ENCODE results near the gene ZRANB3. TPM values are rescaled to one million over a fixed set of nuclear protein-coding genes. Genes with fewer than 3 reads are reported as not detected.
"Not testable (repeated sequence)": the region's sequence is repeated elsewhere in the genome, so short reads cannot be mapped to it uniquely, and the experiment has no call there.

Gene ZRANB3
- total RNA-seq, 1 experiment from 2014 or later, result 19.8 TPM

GRCh38 chr2:135113322-135113721 is 417.7 kb downstream of the ZRANB3 start:
- in situ Hi-C loops (cut with HindIII; ENCODE audit: low sequenced_read_pairs), result no loop called here
- DNase-seq (ENCODE audit: low spot score), result no peak

DNA sequence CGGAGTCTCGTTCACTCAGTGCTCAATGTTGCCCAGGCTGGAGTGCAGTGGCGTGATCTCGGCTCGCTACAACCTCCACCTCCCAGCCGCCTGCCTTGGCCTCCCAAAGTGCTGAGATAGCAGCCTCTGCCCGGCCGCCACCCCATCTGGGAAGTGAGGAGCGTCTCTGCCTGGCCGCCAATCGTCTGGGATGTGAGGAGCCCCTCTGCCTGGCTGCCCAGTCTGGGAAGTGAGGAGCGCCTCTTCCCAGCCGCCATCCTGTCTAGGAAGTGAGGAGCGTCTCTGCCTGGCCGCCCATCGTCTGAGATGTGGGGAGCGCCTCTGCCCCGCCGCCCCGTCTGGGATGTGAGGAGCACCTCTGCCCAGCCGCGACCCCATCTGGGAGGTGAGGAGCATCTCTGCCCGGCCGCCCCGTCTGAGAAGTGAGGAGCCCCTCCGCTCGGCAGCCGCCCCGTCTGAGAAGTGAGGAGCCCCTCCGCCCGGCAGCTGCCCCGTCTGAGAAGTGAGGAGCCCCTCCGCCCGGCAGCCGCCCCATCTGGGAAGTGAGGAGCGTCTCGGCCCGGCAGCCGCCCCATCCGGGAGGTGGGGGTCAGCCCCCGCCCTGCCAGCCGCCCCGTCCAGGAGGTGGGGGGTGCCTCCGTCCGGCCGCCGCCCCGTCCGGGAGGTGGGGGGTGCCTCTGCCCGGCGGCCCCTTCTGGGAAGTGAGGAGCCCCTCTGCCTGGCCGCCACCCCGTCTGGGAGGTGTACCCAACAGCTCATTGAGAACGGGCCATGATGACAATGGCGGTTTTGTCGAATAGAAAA is 425.3 kb downstream of the ZRANB3 start:
- DNase-seq (ENCODE audit: low spot score); in situ Hi-C loops (cut with HindIII; ENCODE audit: low sequenced_read_pairs): not testable (repeated sequence)

DNA sequence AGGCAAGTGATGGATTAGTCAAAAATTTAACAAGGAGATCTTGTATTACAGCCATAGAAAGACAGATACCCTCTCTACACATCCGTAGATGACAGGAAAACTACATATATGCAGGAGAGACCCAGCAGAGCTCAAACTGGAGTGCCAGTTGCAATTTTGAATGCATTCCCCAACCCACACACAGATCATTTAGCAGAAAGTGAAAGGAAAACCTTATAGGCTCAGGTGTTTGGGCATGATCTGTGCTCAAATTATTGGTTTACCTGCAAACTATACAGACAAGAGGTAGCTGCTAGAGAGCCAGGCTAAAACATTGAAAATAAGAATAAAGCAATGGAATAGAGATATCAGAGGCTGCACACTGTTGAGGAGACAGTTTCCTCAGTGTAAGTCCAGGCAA is 427.2 kb downstream of the ZRANB3 start:
- in situ Hi-C loops (cut with HindIII; ENCODE audit: low sequenced_read_pairs), result no loop called here
- no peak for DNase-seq (ENCODE audit: low spot score)

GRCh38 chr2:135099802-135100483 is 431.1 kb downstream of the ZRANB3 start:
- DNase-seq (ENCODE audit: low spot score), result no peak
- in situ Hi-C loops (cut with HindIII; ENCODE audit: low sequenced_read_pairs), result no loop called here

DNA sequence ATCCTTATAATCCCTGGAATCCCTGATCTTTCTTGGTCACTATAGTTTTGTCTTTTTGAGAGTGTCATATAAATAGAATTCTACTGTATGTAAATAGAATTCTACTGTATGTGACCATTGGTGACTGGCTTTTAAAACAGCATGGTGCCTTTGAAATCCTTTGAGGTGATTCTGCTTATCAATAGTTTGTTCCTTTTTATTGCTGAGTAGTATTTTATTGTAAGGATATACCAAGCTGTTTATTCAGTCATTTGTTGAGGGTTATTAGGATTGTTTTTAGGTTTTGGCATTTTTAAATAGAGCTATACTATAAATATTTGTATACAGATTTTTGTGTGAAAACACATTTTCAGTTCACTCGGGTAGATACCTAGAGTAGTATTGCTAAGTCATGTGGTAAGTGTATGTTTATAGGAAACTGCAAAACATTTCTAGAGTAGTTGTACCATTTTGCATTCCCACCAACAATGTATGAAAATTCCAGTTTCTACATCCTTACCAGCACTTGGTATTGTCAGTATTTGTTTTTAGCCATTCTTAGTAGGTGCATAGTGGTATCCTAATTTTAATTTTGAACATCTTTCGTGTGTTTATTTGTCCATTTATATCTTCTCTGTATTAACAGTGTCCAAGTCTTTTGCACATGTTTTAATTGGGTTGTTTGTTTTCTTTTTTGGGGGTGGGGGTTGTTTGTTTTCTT is 433.3 kb downstream of the ZRANB3 start:
- DNase-seq (ENCODE audit: low spot score), result no peak
- in situ Hi-C loops (cut with HindIII; ENCODE audit: low sequenced_read_pairs), result no loop called here

GRCh38 chr2:135096665-135097446 is 434.2 kb downstream of the ZRANB3 start:
- in situ Hi-C loops (cut with HindIII; ENCODE audit: low sequenced_read_pairs), result no loop called here
- DNase-seq (ENCODE audit: low spot score), result no peak

DNA sequence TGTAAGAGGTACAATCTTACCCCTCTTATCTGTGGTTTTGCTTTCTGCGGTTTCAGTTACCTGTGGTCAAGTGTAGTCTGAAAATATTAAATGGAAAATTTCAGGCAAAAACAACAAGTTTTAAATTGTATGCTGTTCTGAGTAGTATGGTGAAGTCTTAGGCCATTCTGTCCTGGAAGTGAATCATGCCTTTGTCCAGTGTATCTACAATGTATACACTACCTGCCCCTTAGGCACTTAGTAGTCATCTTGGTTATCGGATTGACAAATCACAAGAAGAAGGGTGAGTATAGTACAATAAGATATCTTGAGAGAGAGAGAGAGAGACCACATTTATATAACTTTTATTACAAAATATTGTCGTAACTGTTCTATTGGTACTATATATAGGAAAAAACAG is 435.4 kb downstream of the ZRANB3 start:
- DNase-seq (ENCODE audit: low spot score), result no peak
- in situ Hi-C loops (cut with HindIII; ENCODE audit: low sequenced_read_pairs), result no loop called here

GRCh38 chr2:135094508-135094907 is 436.5 kb downstream of the ZRANB3 start:
- in situ Hi-C loops (cut with HindIII; ENCODE audit: low sequenced_read_pairs), result no loop called here
- no peak for DNase-seq (ENCODE audit: low spot score)

DNA sequence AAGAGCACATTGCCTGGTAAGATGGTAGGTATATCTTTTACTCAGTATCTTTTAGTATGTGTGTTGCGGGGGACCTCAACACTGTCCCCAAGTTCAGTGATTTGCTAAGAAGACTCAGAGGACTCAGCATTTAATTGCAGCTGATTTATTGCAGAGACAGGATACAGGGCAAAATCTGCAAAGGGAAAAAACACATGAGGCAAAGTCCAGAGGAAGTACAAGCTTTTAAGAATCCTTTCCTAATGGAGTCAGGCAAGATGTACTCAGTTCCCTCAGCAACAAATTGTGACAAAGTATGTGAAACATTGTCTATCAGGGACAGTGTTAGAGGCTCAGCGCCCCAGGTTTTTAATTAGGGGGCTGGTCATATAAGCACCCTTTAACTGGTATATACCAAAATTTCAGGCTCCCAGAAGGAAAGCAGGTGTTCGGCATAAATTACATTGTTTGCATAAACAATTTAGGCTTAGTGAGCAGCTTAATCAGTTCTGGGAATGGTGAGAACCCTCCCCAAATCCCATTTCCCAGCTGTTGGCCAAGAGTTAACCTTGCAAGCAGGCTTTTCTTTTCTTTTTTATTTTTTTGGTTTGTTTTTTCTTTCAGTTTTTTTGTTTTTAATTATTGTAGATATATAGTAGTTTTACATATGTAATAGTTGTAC is 437.2 kb downstream of the ZRANB3 start:
- in situ Hi-C loops (cut with HindIII; ENCODE audit: low sequenced_read_pairs), result no loop called here
- no peak for DNase-seq (ENCODE audit: low spot score)

DNA sequence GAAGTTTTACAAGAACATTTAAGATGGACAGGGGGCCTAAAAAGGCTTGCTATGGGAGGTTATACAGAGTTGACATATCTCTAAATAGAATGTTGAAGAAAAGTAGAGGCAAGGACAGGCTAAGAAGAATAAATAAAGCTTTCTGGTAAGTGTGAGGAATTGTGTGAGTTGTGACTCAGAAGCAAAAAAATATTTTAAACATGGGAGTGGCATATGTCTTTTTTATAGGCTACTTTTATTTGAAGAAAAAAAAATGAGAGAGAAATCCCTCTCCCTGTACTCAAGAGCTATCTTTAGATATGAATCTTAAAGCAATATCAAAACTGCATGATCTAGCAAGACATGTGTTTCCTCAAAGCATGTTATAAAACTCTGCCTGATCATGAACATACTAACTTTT is 437.8 kb downstream of the ZRANB3 start:
- in situ Hi-C loops (cut with HindIII; ENCODE audit: low sequenced_read_pairs), result no loop called here
- no peak for DNase-seq (ENCODE audit: low spot score)

GRCh38 chr2:135091681-135092080 is 439.3 kb downstream of the ZRANB3 start:
- DNase-seq (ENCODE audit: low spot score), result no peak
- in situ Hi-C loops (cut with HindIII; ENCODE audit: low sequenced_read_pairs), result no loop called here

- in situ Hi-C loops (cut with HindIII; ENCODE audit: low sequenced_read_pairs); DNase-seq (ENCODE audit: low spot score): not testable (repeated sequence)
Observed at GRCh38 chr2:135089597-135089996, 441.4 kb downstream of the ZRANB3 start.

Other genes with a start within 250 kb of the ZRANB3 start
- 15.1 and 16.6 TPM in 2 replicates for gene R3HDM1, start 266 bp upstream of the ZRANB3 start, total RNA-seq (2014; rRNA removed; shearing (Covaris generic))
- 58.6 and 73.5 TPM in 2 replicates for gene UBXN4, start 210.6 kb upstream of the ZRANB3 start, total RNA-seq (2014; rRNA removed; shearing (Covaris generic))